HEK293 (cell line): ENCODE measurements around the gene MYO1D.
"Not testable (repeated sequence)": the region's sequence is repeated elsewhere in the genome, so short reads cannot be mapped to it uniquely, and the experiment has no call there.

Experiments
- TCF7L2 ChIP-seq: IDR thresholded peaks from 2 replicates; pipeline ENCODE4 v1.6.1; 2011; ENCODE audit warnings: low read depth, mild to moderate bottlenecking, inconsistent platforms, low read length, moderate library complexity, borderline replicate concordance
- YY2 ChIP-seq: fragments of 450-650 bp; formaldehyde crosslinking; IDR thresholded peaks from 2 replicates; pipeline ENCODE4 v1.5.1; 2016; ENCODE audit warnings: missing biosample characterization, missing genetic modification characterization
- ZBTB11 ChIP-seq: fragments of 450-650 bp; formaldehyde crosslinking; conservative IDR thresholded peaks from 2 replicates; pipeline ENCODE4 v1.5.1; 2016; ENCODE audit warnings: low read depth, missing biosample characterization, missing genetic modification characterization
- ZNF140 ChIP-seq: fragments of 450-650 bp; formaldehyde crosslinking; IDR thresholded peaks from 2 replicates; pipeline ENCODE4 v1.5.1; 2016; ENCODE audit warnings: missing biosample characterization, missing genetic modification characterization
- TF ChIP-seq, protein P1 (sequence below): fragments of 450-650 bp; formaldehyde crosslinking; IDR thresholded peaks from 2 replicates; pipeline ENCODE4 v1.5.1; 2016; ENCODE audit warnings: missing biosample characterization, missing genetic modification characterization
- TF ChIP-seq, protein P2 (sequence below): fragments of 450-650 bp; formaldehyde crosslinking; IDR thresholded peaks from 2 replicates; pipeline ENCODE4 v1.5.1; 2016; ENCODE audit warnings: missing biosample characterization, missing genetic modification characterization

DNA sequence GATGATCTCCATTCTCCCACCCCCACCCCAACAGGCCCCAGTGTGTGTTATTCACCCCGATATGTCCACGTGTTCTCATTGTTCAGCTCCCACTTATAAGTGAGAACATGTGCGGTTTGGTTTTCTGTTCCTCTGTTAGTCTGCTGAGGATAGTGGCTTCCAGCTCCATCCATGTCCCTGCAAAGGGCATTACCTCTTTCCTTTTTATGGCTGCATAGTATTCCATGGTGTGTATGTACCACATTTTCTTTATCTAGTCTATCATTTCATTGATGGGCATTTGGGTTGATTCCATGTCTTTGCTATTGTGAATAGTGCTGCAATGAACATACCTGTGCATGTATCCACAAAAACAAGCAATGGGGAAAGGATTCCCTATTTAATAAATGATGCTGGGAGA lies 162.7 kb downstream of the MYO1D start:
- TF ChIP-seq, protein P1, sequence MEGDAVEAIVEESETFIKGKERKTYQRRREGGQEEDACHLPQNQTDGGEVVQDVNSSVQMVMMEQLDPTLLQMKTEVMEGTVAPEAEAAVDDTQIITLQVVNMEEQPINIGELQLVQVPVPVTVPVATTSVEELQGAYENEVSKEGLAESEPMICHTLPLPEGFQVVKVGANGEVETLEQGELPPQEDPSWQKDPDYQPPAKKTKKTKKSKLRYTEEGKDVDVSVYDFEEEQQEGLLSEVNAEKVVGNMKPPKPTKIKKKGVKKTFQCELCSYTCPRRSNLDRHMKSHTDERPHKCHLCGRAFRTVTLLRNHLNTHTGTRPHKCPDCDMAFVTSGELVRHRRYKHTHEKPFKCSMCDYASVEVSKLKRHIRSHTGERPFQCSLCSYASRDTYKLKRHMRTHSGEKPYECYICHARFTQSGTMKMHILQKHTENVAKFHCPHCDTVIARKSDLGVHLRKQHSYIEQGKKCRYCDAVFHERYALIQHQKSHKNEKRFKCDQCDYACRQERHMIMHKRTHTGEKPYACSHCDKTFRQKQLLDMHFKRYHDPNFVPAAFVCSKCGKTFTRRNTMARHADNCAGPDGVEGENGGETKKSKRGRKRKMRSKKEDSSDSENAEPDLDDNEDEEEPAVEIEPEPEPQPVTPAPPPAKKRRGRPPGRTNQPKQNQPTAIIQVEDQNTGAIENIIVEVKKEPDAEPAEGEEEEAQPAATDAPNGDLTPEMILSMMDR, result not testable (repeated sequence)
- not testable (repeated sequence) for TF ChIP-seq TCF7L2; ZNF140 (tag by site-specific recombination); YY2; ZBTB11
- TF ChIP-seq, protein P2, sequence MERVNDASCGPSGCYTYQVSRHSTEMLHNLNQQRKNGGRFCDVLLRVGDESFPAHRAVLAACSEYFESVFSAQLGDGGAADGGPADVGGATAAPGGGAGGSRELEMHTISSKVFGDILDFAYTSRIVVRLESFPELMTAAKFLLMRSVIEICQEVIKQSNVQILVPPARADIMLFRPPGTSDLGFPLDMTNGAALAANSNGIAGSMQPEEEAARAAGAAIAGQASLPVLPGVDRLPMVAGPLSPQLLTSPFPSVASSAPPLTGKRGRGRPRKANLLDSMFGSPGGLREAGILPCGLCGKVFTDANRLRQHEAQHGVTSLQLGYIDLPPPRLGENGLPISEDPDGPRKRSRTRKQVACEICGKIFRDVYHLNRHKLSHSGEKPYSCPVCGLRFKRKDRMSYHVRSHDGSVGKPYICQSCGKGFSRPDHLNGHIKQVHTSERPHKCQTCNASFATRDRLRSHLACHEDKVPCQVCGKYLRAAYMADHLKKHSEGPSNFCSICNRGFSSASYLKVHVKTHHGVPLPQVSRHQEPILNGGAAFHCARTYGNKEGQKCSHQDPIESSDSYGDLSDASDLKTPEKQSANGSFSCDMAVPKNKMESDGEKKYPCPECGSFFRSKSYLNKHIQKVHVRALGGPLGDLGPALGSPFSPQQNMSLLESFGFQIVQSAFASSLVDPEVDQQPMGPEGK, result not testable (repeated sequence)
